Neutrophil (primary cell): ENCODE results near the gene AFF1.
"Not testable (repeated sequence)": the region's sequence is repeated elsewhere in the genome, so short reads cannot be mapped to it uniquely, and the experiment has no call there.

Experiments used
- H3K27ac ChIP-seq: fragments of 200-600 bp; sonication (generic); 2 replicates; pipeline ENCODE4 v1.5.1; 2016; ENCODE audit warnings: mild to moderate bottlenecking, moderate library complexity
- H3K27me3 ChIP-seq: fragments of 200-600 bp; sonication (generic); 2 replicates; pipeline ENCODE4 v1.6.0; 2016; ENCODE audit warnings: mild to moderate bottlenecking
- H3K36me3 ChIP-seq: fragments of 200-600 bp; sonication (generic); 2 replicates; pipeline ENCODE4 v1.5.1; 2017
- H3K4me1 ChIP-seq, 2 experiments: fragments of 200-600 bp in 1 of 2; sonication (generic) in 1 of 2; 1 replicate in 1 of 2; 2 replicates in 1 of 2; pipeline versions ENCODE4 v1.5.1 to v1.6.1; 2013 to 2016; ENCODE audit warnings: low read depth in 1 of 2, low read length in 1 of 2, mild to moderate bottlenecking in 1 of 2, moderate library complexity in 1 of 2; ENCODE audit not compliant: control insufficient read depth in 1 of 2, insufficient read depth in 1 of 2
- H3K4me3 ChIP-seq, 2 experiments: fragments of 200-600 bp in 1 of 2; sonication (generic) in 1 of 2; 1 replicate in 1 of 2; 2 replicates in 1 of 2; pipeline ENCODE4 v1.5.1; 2013 to 2016; ENCODE audit warnings: low read depth in 1 of 2, low read length in 1 of 2, mild to moderate bottlenecking in 1 of 2, moderate library complexity in 1 of 2
- H3K9me3 ChIP-seq: fragments of 200-600 bp; sonication (generic); 2 replicates; pipeline ENCODE4 v1.5.1; 2016
- CTCF ChIP-seq: fragments of 200-600 bp; sonication (generic); IDR thresholded peaks from 2 replicates; pipeline ENCODE4 v1.5.1; 2016; ENCODE audit warnings: antibody characterized with exemption

AFF1 gene

GRCh38 chr4:87141428-87141827 lies 206.6 kb downstream of the AFF1 start:
- TF ChIP-seq CTCF: no peak
- Histone ChIP-seq H3K4me3 (no peak overlapping the region), H3K9me3 (no peaks in the 10 kb centered on the region), H3K36me3 (peaks cover 71% of the 10 kb centered on the region), H3K27ac (peak overlapping the region; percentile 20), H3K27me3 (no peaks in the 10 kb centered on the region), H3K4me1 (peaks cover 5 to 8% of the 10 kb centered on the region in 2 experiments)

GRCh38 chr4:87144356-87144755 lies 209.5 kb downstream of the AFF1 start:
- H3K9me3 ChIP-seq: no peaks in the 10 kb centered on the region
- H3K36me3 ChIP-seq: peaks cover 45% of the 10 kb centered on the region
- H3K4me3 ChIP-seq: no peak overlapping the region
- TF ChIP-seq CTCF: no peak
- H3K27me3 ChIP-seq: no peaks in the 10 kb centered on the region
- peaks cover 5 to 8% of the 10 kb centered on the region in 2 experiments for H3K4me1 ChIP-seq
- no peak overlapping the region for H3K27ac ChIP-seq

- H3K27ac ChIP-seq, H3K4me3 ChIP-seq: not testable (repeated sequence)
- H3K36me3 ChIP-seq: peaks cover 33% of the 10 kb centered on the region
These were observed 211.1 kb downstream of the AFF1 start for GRCh38 chr4:87145934-87146333.

GRCh38 chr4:87147116-87147515 lies 212.3 kb downstream of the AFF1 start:
- H3K27ac ChIP-seq: no peak overlapping the region
- no peaks in the 10 kb centered on the region for H3K27me3 ChIP-seq
- no peak overlapping the region for H3K4me3 ChIP-seq
- TF ChIP-seq CTCF: no peak
- H3K9me3 ChIP-seq: no peaks in the 10 kb centered on the region
- peaks cover 23% of the 10 kb centered on the region for H3K36me3 ChIP-seq
- no peaks in the 10 kb centered on the region for H3K4me1 ChIP-seq

More at GRCh38 chr4:87145934-87146333, 211.1 kb downstream of the AFF1 start:
- not testable (repeated sequence) for H3K27me3 ChIP-seq, H3K9me3 ChIP-seq, H3K4me1 ChIP-seq

- Histone ChIP-seq H3K4me1 (no peaks in the 10 kb centered on the region), H3K9me3 (no peaks in the 10 kb centered on the region), H3K27ac (no peak overlapping the region), H3K4me3 (no peak overlapping the region), H3K36me3 (no peaks in the 10 kb centered on the region), H3K27me3 (no peaks in the 10 kb centered on the region)
- peak; percentile 95 for TF ChIP-seq CTCF
These were observed 215.9 kb downstream of the AFF1 start for GRCh38 chr4:87150498-87151261.

GRCh38 chr4:87151730-87152129 lies 216.9 kb downstream of the AFF1 start:
- Histone ChIP-seq H3K9me3 (no peaks in the 10 kb centered on the region), H3K27ac (no peak overlapping the region), H3K4me1 (no peaks in the 10 kb centered on the region), H3K36me3 (no peaks in the 10 kb centered on the region), H3K4me3 (no peak overlapping the region), H3K27me3 (no peaks in the 10 kb centered on the region)
- TF ChIP-seq CTCF: no peak
